GM18499 (cell line): ENCODE results near the gene CRIP2.

Experiments
- ATAC-seq: cut with Tn5 transposase; IDR thresholded peaks from one replicate; pipeline ENCODE4 v1.9.1; 2021; ENCODE audit warnings: moderate number of reproducible peaks; ENCODE audit not compliant: insufficient read depth, unreplicated experiment

The CRIP2 gene

DNA sequence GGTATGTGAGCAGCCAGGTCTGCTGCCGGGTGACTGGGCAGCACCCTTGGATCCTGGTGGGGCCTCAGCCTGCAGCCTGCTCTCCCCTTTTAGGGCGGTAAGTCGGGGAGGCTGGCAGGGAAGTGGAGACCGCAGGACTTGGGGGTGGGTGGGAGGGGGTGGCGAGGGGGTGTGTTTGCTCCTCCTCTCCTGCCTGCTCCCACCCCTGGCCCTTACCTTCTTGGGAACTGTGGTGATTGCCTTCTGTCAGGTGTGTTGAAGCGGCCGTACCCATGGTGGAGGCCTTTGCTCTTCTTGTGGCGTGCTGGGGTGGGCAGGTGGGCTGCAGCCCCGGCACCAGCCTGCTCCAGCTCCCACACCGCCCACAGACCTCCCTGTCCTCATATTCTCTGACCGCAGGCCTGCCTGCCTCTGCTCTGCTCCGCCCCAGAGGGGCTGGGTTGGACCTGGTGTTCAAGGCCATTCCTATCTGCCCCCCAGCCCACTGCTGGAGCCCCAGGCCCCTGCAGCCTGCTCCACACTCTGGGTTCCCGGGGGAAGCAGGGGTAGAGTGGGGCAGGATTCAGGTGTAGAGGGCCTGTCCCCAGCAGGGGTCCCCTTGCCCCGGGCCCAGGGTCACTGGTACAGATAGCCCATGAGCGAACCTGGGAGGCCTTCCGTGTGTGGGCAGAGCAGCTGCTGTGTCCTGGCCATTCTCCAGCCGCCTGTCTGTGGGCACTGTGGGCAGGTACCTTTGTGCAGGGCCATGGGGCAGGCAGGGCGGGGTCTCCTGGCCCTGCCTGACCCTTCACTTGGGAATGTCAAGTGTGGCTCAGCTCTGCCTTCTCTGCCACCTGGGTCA, 21.6 kb downstream of the CRIP2 start:
- no peak for ATAC-seq

DNA sequence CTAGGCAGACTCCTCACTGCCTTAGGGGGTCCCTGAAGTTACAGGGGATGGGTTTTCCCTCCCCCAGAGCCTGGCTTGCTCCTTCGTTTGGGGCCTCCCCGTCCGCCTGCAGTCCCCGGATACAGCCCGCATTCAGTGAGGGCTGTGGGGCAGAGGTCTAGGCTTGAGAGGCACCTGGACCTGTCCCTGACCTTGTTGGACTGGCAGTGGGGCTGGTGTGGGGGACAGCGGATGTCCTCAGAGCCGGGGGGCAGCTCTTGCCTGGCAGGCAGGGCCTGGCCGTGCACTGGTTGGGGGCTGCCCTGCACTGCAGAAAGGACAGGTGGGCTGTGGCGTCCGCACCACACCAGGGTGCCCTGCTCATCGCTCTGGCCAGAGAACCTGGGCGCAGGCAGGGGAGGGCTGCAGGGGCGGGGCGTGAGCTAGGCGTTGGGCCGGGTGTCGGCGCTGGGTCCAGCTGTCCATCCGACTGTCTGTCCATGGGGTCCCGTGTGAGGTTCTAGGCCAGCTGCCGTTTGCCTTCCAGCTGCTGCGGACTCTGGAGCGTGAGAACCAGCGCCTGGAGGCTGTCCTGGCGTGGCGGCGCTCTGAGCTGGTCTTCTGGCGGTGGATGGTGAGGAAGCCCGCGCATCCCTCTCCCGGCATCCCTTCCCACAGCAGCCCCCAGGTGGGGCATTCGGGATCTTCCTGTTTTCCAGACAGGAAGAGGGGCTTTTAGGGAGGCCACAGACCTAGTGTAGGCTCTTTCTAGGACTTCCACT, 22.4 kb downstream of the CRIP2 start:
- no peak for ATAC-seq

DNA sequence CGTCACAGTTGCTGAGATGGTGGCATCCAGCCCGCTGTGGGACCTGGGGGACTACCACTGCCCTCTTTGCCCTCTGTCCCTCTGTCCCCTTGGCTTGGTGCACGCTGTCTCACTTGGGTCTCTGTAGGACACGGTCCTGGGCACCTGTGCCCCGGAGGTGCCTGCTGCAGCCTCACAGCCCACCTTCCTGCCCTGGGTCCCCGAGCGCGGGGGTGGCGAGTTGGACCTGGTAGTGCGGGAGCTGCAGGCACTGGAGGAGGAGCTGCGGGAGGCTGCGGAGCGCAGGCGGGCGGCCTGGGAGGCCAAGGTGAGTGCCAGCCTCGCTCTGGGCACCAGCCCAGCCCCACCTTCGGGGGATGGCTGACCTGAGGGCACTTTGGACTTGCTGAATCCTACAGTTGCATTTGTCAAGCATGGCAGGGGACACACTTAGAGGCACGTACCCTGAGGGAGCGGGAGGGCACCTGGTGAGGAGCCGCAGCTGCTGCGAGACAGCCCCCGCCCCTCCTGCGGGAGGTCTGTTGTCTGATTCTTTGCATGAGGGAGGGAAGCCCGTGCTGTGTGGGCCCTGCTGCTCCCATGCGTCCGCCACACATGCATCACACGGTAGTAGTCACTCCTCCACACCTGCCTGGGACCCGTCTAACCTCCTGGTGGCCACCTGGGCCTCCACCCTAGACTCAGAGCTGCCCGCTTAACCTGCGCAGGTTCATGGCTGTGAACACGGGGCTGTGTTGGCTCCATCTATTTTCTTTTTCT, 23.2 kb downstream of the CRIP2 start:
- no peak for ATAC-seq

DNA sequence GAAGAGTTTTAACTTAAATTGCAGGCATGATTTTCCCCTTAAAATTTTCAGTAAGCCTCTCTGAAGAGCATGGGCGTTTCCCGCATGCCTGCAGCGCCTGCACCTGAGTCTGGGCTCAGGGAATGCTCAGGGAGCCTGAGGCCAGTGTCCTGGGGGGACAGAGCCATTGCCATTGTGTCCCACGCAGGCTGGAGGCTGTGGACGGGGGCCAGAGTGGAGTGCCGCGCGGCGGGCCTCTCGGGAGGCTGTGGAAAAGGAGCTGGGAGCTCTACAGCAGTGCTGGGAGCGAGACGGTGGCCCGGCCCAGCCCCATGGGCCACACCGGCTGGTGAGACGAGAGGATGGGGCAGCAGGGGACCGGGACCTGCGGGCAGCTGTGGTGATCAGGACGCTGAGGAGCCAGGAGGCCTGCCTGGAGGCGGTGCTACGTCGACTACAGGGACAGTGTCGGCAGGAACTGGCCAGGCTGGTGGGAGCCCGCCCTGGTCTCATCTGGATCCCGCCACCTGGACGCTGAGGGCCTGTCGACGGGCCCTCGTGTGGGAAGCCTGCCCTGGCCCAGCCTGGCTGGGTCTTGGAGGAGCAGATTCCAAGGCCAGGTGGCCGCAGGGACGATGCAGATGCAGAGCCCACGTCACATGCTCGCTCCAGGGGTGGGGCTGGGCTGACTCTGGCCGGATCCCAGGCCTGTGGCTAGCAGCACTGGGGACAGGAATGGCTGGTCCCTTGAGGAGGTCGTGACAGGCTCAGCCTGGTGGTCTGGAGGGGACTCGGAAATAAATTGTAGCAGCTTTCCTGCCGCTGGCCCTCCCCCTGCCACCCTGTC, 24.0 kb downstream of the CRIP2 start:
- ATAC-seq, result no peak

DNA sequence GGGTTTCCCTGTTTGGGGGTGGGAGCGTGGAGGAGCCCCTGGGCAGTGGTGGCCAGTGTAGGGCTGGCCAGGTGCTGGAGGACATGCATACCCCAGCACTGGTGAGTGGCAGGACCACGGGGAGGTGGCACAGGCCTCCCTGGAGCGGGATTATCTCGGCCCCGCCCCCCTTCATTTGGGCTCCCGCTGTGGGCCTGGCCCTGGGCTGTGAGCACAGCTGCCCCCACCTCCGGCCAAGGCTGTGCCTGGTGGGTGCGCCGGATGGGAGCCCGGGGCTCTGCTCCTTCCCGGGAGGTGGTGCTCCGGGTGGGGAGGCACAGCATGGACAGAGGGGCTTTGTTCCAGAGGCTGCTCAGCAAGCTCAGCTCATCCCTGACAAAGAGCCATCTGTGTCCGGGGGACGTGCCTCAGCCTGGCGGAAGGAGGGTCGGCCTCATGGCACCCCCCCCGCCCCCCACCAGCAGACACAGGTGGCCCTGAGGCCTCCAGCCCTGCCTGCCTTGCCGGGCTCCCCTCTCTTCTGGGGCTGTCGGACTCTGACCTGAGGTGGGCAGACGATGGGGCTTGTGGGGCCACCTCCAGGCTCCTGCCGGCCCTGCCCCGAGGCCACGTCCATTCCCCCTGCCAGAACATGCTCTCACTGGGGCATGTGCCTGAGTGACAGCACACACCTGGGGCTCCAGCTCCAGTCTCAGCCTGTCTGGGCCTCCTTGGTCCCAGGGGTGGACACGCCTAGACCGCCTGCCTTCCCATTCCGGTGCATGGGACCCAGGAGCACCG, 24.8 kb downstream of the CRIP2 start:
- ATAC-seq, result no peak

DNA sequence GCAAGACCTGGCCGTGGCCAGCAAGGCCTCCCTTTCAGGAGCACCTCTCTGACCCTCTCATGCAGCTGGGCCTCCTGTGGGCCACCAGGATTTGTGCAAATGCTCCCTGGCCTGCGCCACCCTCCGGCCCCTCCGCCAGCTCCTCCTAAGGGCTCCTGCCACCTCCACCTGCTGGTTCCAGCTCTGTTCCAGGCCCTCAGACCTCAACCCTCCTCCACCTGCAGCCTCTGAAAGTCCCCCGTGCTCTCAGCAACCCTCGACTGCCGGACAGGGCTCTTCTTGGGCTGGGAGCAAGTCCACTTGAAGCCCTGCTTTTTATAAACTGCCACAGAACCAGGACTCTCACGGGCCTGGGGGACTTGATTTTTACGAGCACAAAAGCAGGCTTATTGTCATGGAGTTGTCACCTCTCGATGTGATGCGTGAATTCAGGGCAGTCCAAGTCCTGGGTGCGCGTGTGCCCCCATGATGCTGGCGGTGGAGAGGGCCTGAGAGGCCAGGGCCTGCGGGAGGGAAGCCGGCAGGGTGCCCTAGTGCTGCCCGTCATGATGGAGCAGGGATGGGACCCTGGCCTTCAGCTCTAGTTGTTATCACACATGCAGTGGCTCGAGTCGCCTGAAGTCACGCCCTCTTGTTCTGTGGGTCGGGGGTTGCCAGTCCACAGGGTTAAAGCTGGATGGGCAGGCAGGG, 25.6 kb downstream of the CRIP2 start:
- ATAC-seq, result no peak

DNA sequence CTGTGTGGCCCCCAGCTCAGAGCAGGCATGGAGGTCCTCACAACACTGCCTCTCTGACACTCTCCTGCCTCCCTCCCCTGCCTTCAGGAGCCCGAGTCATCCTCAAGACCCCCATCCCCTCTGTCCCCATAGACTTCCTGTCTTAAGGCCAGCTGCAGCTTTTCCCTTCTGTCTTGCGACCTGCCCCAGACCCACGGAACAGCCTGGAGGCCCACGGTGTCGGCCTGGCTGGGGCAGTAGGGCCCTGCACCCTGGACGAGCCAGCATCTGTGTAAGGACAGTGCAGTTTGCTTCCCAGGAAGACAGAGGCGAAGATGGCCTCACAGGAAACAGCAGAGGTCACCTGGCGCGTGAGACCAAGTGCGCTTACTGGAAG, 26.1 kb downstream of the CRIP2 start:
- no peak for ATAC-seq

DNA sequence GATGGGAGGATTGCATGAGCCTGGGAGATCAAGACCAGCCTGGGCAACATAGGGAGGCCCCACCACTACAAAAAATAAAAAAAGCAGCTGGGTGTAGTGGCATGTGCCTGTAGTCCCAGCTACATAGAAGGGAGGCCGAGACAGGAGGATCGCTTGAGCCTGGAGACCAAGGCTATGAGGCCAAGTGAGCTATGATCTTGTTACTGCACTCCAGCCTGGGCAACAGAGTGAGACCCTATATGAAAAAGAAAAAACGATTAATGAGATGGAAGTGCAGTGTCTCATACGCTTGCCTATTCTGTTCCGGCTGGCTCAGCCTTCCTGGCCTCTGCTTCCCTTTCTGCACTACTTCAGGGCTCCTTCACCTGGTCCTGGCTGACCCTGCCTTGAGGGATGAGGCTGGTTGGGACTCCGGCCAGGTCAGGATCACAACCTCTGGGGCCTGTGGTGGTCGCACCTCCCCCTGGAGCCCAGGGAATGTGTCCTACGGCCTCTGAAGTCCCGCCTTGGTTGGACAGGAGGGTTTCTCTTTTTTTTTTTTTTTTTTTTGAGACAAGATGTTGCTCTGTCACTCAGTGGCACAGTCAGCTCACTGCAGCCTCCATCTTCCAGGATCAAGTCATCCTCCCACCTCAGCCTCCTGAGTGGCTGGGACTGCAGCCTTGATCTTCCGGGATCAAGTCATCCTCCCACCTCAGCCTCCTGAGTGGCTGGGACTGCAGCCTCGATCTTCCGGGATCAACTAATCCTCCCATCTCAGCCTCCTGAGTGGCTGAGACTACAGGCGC, 27.1 kb downstream of the CRIP2 start:
- ATAC-seq, result no peak

DNA sequence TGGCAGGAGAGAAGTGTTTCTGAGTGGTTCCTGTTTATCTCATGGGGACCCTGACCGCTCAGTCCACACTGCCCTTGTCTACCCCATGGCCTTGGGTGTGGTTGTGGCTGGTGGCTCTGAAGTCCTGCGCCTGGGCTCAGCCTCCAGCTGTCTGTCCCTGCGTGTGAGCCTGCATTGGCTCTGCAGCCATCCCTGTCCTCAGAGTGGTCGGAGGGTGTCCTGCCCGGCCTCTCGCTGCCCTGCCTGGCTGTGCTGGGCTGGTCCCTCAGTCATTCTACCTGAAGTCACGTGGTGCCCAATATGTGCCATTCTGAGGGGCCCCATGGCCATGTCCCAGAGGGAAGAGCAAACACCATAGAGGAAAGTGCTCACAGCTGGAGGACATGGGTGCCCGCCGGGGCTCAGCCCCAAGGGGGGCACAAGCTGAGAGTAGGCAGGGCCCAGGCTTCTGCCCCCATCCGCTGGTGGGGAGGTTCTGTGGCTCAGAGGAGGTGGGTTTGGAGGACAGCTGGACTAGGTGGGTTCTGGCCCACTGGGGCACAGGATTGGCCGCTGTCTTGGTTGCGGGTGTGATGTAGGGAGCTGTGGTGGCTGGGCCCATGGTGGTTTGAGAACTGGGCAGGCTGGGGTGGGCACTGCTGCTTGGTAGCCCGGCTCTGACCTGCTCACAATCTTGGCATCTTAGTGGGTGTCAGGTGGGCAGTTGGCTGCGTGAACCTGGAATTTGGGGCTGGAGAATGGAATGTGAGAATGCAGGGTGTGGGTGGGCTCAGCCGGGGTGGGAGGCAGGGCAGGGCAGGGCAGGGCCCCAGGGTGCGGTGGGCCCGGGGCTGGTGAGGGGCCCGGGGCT, 28.1 kb downstream of the CRIP2 start:
- ATAC-seq, result no peak

DNA sequence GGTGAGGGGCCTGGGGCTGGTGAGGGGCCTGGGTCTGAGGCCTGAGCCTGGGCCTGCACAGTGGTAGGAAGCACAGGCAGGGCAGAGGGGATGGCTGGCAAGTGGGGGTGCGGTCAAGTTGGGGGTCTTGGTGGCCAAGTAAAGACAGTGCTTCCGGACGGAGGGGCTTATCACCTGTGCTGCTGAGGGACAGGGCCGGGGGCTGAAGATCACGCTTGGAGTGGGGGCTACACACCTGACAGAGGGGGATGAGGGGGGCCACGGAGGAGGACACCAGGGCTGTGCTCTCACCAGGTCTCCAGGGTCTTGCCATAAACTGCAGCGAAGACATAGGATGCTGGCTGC, 28.6 kb downstream of the CRIP2 start:
- no peak for ATAC-seq

DNA sequence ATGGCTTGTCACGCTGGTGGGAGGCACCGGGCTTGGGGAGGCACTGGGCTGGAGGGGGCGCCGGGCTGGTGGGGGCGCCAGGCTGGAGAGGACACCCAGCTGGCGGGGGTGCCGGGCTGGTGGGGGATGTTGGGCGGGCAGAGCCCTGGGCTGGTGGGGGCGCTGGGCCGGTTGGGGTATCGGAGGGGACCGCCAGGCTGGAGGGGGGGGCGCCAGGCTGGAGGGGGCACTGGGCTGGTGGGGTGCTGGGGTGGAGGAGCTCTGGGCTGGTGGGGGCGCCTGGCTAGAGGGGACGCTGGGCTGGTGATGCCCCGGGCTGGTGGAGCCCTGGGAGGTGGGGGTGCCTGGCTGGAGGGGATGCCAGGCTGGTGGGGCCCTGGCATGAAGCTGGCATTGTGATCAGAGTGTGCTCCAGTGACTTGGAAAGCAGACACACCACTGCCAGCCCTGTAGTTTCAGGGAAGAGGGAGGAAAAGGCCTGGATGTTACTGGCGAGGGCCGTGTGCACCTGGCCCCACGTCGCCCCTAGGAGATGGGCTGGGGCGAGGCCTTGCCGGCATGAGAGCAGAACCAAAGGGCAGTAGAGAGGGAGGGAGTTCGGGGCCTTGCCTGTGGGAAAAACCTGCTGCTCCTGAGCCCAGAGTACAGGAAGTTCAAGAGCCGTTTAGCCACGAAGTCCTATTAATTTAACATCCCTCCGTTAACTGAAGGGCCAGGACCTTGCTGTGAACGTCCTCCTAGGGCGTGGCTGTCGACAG, 29.5 kb downstream of the CRIP2 start:
- ATAC-seq, result no peak

DNA sequence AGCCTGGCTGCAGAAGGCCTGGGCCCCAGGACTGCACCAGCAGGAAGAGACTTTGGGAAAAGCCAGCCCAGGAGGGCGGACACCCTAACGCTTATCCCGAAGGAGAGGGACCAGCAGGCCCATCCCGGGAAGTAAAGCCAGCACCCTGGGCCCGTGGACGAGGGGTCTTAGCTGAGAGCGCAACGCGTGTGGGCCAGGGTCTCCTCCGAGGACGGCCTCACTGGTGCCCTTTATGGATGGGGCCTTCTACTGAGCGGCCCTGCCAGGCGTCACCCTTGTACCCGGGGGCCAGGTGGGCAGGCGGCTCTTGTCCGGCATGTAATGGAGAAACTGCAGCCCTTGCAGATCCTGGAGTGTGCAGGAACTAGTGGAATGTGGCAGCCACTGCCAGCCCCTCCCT, 30.5 kb downstream of the CRIP2 start:
- ATAC-seq, result no peak

DNA sequence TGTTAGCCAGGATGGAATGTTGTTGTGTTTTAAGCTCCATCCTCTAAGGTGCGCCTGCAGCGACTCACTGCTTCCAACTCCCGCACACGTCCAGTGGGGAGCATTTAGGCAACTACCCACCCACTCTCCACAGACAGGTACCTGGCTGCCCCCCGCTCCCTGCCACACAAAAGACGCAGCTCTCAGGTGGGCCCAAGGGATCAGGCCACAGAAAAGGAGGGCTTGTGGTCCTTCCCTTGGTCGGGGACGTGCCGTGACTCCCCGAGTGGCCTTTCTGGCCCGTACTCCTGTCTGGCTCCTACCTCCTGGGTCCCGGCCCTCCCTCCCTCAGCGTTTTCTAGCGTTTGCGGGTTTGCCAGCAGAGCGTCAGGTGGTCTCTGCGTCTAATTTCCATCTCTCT, 32.6 kb downstream of the CRIP2 start:
- ATAC-seq, result no peak

DNA sequence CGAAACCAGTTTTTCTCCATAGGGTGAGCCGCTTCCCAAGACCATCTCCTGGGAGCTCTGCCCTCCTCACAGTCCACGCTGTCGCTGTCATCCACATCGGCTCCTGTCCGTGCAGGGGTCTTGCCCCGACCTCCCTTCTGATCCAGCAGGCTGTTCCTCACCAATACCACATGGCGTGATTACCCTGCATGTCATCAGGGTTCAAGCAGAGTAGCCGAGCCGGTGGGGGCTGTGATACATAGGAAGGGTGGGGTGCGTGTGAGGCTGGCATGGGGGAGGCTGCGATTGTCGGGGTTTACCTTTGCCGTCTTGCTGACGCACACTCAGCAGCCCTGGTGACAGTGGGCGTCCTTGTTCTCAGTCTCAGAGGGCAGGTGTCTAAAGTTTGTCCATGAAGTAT, 33.4 kb downstream of the CRIP2 start:
- ATAC-seq, result no peak

DNA sequence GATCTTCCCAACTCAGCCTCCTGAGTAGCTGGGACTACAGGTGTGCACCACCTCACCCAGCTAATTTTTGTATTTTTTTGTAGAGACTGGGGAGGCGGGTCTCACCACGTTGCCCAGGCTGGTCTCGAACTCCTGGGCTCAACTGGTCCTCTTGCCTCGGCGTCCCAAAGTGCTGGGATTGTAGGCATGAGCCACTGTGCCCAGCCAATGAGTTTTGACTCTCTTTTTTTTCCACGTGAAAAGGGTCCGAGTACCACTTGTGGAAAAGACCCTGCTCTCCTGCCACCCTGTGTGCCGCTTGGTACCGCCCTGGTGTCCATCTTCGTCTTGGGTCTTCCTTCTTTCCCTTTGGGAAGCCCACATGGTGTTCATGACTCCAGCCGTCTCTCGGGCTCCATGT, 34.0 kb downstream of the CRIP2 start:
- ATAC-seq, result no peak

DNA sequence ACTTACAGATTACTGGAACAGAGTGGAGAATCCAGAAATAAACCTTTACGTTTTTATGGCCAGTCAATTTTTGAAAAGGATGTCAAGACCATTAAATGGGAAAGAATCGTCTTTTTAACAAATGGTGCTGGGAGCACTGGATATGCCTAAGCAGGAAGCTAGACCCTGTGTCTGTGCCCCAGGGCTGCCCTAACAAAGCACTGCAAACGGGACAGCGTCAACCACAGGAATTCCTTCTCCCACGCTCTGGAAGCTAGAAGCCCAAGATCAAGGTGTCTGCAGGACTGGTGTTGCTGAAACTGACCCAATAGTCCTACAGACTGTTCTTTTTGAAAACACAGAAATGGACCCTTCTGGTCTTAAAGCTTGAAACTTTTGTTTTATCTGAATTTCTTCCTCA, 42.5 kb downstream of the CRIP2 start:
- ATAC-seq, result no peak
